Neuronal stem cell (in vitro differentiated cells): Measurements from ENCODE around the gene ELOVL7.

Source experiments
- DNase-seq: peaks from one replicate; pipeline ENCODE4 v3.0.0-alpha.2; 2013; ENCODE audit warnings: low spot score
- H2AFZ ChIP-seq: one replicate; pipeline ENCODE4 v1.6.1; 2013; ENCODE audit warnings: mild to moderate bottlenecking, low read length, inconsistent platforms
- H2AK5ac ChIP-seq: 2 replicates; pipeline ENCODE4 v1.6.1; 2013; ENCODE audit warnings: low read depth, mild to moderate bottlenecking, inconsistent platforms, low read length, moderate library complexity, mixed read lengths
- H2BK120ac ChIP-seq: 2 replicates; pipeline ENCODE4 v1.6.1; 2013; ENCODE audit warnings: low read depth, mild to moderate bottlenecking, inconsistent platforms, low read length, moderate library complexity, mixed read lengths
- H2BK12ac ChIP-seq: one replicate; pipeline ENCODE4 v1.6.1; 2013; ENCODE audit warnings: low read length, inconsistent platforms
- H2BK15ac ChIP-seq: 2 replicates; pipeline ENCODE4 v1.6.1; 2013; ENCODE audit warnings: mild to moderate bottlenecking, low read length, inconsistent platforms, mixed read lengths
- H2BK5ac ChIP-seq: one replicate; pipeline ENCODE4 v1.6.1; 2013; ENCODE audit warnings: inconsistent platforms, mild to moderate bottlenecking, low read length, moderate library complexity
- H3K14ac ChIP-seq: one replicate; pipeline ENCODE4 v1.6.1; 2013; ENCODE audit warnings: low read length, inconsistent platforms
- H3K18ac ChIP-seq: 2 replicates; pipeline ENCODE4 v1.6.1; 2013; ENCODE audit warnings: low read length, inconsistent platforms
- H3K23ac ChIP-seq: 2 replicates; pipeline ENCODE4 v1.6.1; 2013; ENCODE audit warnings: low read depth, mild to moderate bottlenecking, mixed read lengths, low read length, inconsistent platforms; ENCODE audit not compliant: poor library complexity
- H3K27ac ChIP-seq: replicated peaks from 3 replicates; pipeline ENCODE4 v1.5.1; 2013; ENCODE audit warnings: low read length, inconsistent platforms
- H3K27me3 ChIP-seq, 3 experiments: 2 replicates each; pipeline ENCODE4 v1.6.1; 2013; ENCODE audit warnings: low read length in 3 of 3, mild to moderate bottlenecking in 2 of 3, inconsistent platforms in 1 of 3, low read depth in 1 of 3, mixed read lengths in 1 of 3, moderate library complexity in 1 of 3; ENCODE audit not compliant: control insufficient read depth in 3 of 3, insufficient read depth in 3 of 3
- H3K36me3 ChIP-seq, 2 donors: replicated peaks in 1 of 2; 2 replicates each; pipeline ENCODE4 v1.6.1; 2013; ENCODE audit warnings: low read length in 2 of 2; ENCODE audit not compliant: control insufficient read depth in 2 of 2, insufficient read depth in 2 of 2
- H3K4ac ChIP-seq: 2 replicates; pipeline ENCODE4 v1.6.1; 2013; ENCODE audit warnings: inconsistent platforms, mild to moderate bottlenecking, low read length, moderate library complexity
- H3K4me1 ChIP-seq, 2 donors: 1 replicate in 1 of 2; 2 replicates in 1 of 2; pipeline ENCODE4 v1.6.1; 2013; ENCODE audit warnings: low read length in 2 of 2, low read depth in 1 of 2; ENCODE audit not compliant: control insufficient read depth in 2 of 2, insufficient read depth in 1 of 2
- H3K4me2 ChIP-seq: one replicate; pipeline ENCODE4 v1.6.1; 2013; ENCODE audit warnings: mild to moderate bottlenecking, low read length, inconsistent platforms; ENCODE audit not compliant: insufficient read depth, poor library complexity, severe bottlenecking
- H3K4me3 ChIP-seq, 2 donors: 2 replicates each; pipeline ENCODE4 v1.5.1; 2013; ENCODE audit warnings: low read length in 2 of 2, mild to moderate bottlenecking in 2 of 2, inconsistent platforms in 1 of 2, moderate library complexity in 1 of 2
- H3K79me1 ChIP-seq: one replicate; pipeline ENCODE4 v1.6.1; 2013; ENCODE audit warnings: low read depth, mild to moderate bottlenecking, inconsistent platforms, low read length, moderate library complexity
- H3K9ac ChIP-seq: one replicate; pipeline ENCODE4 v1.6.1; 2013; ENCODE audit warnings: mild to moderate bottlenecking, low read depth, low read length, inconsistent platforms; ENCODE audit not compliant: poor library complexity
- H3K9me3 ChIP-seq, 2 donors: replicated peaks in 1 of 2; 2 replicates each; pipeline versions ENCODE3 to v1.6.1; 2013; ENCODE audit warnings: low read length in 2 of 2, mild to moderate bottlenecking in 2 of 2, inconsistent platforms in 1 of 2, low read depth in 1 of 2, mixed read lengths in 1 of 2, moderate library complexity in 1 of 2; ENCODE audit not compliant: control insufficient read depth in 2 of 2, insufficient read depth in 1 of 2
- H4K8ac ChIP-seq: one replicate; pipeline ENCODE4 v1.6.1; 2013; ENCODE audit warnings: low read depth, mild to moderate bottlenecking, inconsistent platforms, low read length, moderate library complexity
- H4K91ac ChIP-seq: one replicate; pipeline ENCODE4 v1.6.1; 2013; ENCODE audit warnings: low read length, low read depth, mild to moderate bottlenecking, inconsistent platforms; ENCODE audit not compliant: poor library complexity
- WGBS, 2 donors: extraction: QIAGEN DNeasy Blood & Tissue Kit; methylation state at CpG; one replicate each; pipeline ENCODE4 v1.1.7; 2013; ENCODE audit warnings: missing lambda C conversion rate in 2 of 2, mixed read lengths in 1 of 2; ENCODE audit not compliant: insufficient read length in 2 of 2, insufficient replicate concordance in 1 of 2; ENCODE audit errors: extremely low coverage in 2 of 2; 5-methylcytosine and 5-hydroxymethylcytosine counted together

ELOVL7 gene

DNA sequence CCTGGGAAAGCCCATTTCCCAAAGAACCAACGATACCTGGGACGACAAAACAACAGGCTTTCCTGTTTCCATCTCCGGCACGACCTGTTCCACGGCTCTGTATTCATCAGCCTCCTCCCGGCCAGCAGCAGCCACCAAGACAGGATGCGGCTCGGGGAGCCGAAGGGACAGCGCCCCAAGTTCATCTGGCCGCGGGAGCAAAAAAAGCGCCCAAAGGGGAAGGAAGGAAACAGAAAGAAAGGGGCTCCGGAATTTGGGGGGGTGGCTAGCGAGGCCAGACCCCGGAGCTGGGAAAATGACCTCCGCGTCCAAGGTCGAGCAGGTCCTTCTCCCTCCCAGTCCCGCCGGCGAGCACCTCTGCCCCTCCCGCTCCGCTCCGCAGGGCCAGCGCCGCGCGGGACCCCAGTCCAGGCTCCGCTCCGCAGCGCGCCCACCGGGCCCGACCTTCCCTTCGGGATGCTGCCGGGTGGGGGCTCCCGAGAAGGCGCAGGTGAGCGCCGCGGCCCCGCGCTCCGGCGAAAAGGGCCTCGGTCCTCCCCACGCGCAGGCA, 608 bp downstream of the ELOVL7 start:
- H3K36me3 ChIP-seq, result no peaks in the 10 kb centered on the region

DNA sequence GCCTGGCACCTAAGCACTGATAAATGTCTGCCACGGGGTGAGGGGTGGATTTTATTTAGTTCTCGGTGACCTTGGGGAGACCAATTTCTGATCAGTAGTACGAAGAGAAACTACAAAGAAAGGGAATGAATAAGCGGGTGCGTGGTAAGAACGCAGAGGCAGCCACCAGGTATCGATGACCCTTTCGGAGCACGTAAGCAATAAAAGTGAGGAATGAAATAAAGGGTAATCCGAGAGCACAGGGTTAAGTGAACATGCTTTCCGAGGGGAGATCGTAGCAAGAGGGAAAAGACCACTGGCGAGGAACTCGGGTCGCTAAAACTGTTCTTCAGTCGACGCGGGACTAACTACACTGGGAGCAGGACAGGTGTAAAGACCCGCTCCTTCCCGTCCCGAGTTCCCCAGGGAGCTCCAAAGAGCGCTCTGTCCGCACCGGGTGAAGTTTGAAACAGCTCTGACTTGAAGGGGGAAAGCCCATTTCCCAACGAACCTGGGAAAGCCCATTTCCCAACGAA, 1.1 kb downstream of the ELOVL7 start:
- Histone ChIP-seq H2BK12ac (no peak overlapping the region), H3K4me2 (peak overlapping the region; percentile 83), H3K4ac (no peak overlapping the region), H2BK15ac (no peak overlapping the region), H3K27ac (no peak overlapping the region), H2BK5ac (no peak overlapping the region), H3K4me1 (peaks cover 3 to 5% of the 10 kb centered on the region in 2 donors), H4K8ac (no peak overlapping the region), H3K9me3 (no peaks in the 10 kb centered on the region), H3K27me3 (peaks cover 10 to 85% (median 22%) of the 10 kb centered on the region in 3 experiments), H3K36me3 (no peaks in the 10 kb centered on the region), H3K18ac (no peak overlapping the region), H2AK5ac (no peak overlapping the region), H3K23ac (no peak overlapping the region), H3K14ac (no peak overlapping the region), H2BK120ac (no peak overlapping the region), H3K4me3 (peak overlapping the region; percentile 57 to 97), H4K91ac (no peak overlapping the region), H3K9ac (no peak overlapping the region), H3K79me1 (no peaks in the 10 kb centered on the region), H2AFZ (peak overlapping the region; percentile 98)
- DNase-seq, result no peak
- WGBS, 2 donors, result no CpG with 5 or more reads among the region's 26 CpGs

More for the DNA sequence above, 608 bp downstream of the ELOVL7 start:
- H2AK5ac ChIP-seq, result no peak overlapping the region
- H3K27ac ChIP-seq, result no peak overlapping the region
- H3K4me1 ChIP-seq, result peaks cover 3 to 5% of the 10 kb centered on the region in 2 donors
- no peak overlapping the region for H2BK12ac ChIP-seq
- H3K4me3 ChIP-seq, result peak overlapping the region; percentile 57 to 97
- peak overlapping the region; percentile 98 for H2AFZ ChIP-seq
- no peak overlapping the region for H2BK5ac ChIP-seq
- peak overlapping the region; percentile 33 for H3K9ac ChIP-seq
- peak overlapping the region; percentile 41 for H2BK15ac ChIP-seq
- H3K4ac ChIP-seq, result no peak overlapping the region
- H4K8ac ChIP-seq, result no peak overlapping the region
- H3K27me3 ChIP-seq, result peaks cover 10 to 82% (median 22%) of the 10 kb centered on the region in 3 experiments
- H3K23ac ChIP-seq, result no peak overlapping the region
- H3K18ac ChIP-seq, result peak overlapping the region; percentile 92
- no peak overlapping the region for H4K91ac ChIP-seq
- WGBS, 2 donors, result no CpG with 5 or more reads among the region's 49 CpGs
- no peak overlapping the region for H3K14ac ChIP-seq
- peak; percentile 12 for DNase-seq
- no peak overlapping the region for H2BK120ac ChIP-seq
- H3K9me3 ChIP-seq, result no peaks in the 10 kb centered on the region
- no peaks in the 10 kb centered on the region for H3K79me1 ChIP-seq
- H3K4me2 ChIP-seq, result peak overlapping the region; percentile 83

GRCh38 chr5:60841361-60841760, 2.7 kb downstream of the ELOVL7 start:
- Histone ChIP-seq H3K4me3 (no peak overlapping the region), H3K27ac (no peak overlapping the region), H4K8ac (no peak overlapping the region), H2AFZ (no peak overlapping the region), H2BK120ac (no peak overlapping the region), H2BK5ac (no peak overlapping the region), H3K18ac (no peak overlapping the region), H3K4me2 (no peak overlapping the region), H2AK5ac (no peak overlapping the region), H3K23ac (no peak overlapping the region), H2BK12ac (no peak overlapping the region), H3K79me1 (no peaks in the 10 kb centered on the region), H3K9me3 (no peaks in the 10 kb centered on the region), H3K14ac (no peak overlapping the region), H3K4me1 (peaks cover 4 to 5% of the 10 kb centered on the region in 2 donors), H3K36me3 (no peaks in the 10 kb centered on the region), H4K91ac (no peak overlapping the region), H3K27me3 (peaks cover 10 to 77% (median 22%) of the 10 kb centered on the region in 3 experiments), H3K4ac (no peak overlapping the region), H2BK15ac (no peak overlapping the region), H3K9ac (no peak overlapping the region)
- no CpG with 5 or more reads among the region's 2 CpGs for WGBS, 2 donors
- no peak for DNase-seq

- Histone ChIP-seq H3K4me2 (no peak overlapping the region), H3K18ac (no peak overlapping the region), H3K14ac (no peak overlapping the region), H3K4me3 (no peak overlapping the region), H3K27me3 (peaks cover 0 to 33% (median 0%) of the 10 kb centered on the region in 3 experiments), H2BK15ac (no peak overlapping the region), H4K8ac (no peak overlapping the region), H2BK5ac (no peak overlapping the region), H3K4ac (no peak overlapping the region), H3K36me3 (no peaks in the 10 kb centered on the region), H2AFZ (no peak overlapping the region), H2BK12ac (no peak overlapping the region), H2AK5ac (no peak overlapping the region), H3K9me3 (no peaks in the 10 kb centered on the region), H3K79me1 (no peaks in the 10 kb centered on the region), H3K9ac (no peak overlapping the region), H3K23ac (no peak overlapping the region), H3K27ac (no peak overlapping the region), H4K91ac (no peak overlapping the region), H2BK120ac (no peak overlapping the region), H3K4me1 (peaks cover 0 to 2% of the 10 kb centered on the region in 2 donors)
- DNase-seq, result no peak
- WGBS, 2 donors, result no CpG with 5 or more reads among the region's 3 CpGs
Measured at GRCh38 chr5:60836131-60836530, 7.9 kb downstream of the ELOVL7 start.
